Measurements from ENCODE around the gene SPINDOC. TPM values are rescaled to one million over a fixed set of nuclear protein-coding genes. Genes with fewer than 3 reads are reported as not detected.

The SPINDOC gene
- total RNA-seq, 1 experiment from 2014 or later: 49.7 TPM

- H3K4me3 ChIP-seq: peak overlapping the region; percentile 99
- no peaks in the 10 kb centered on the region for H3K9me2 ChIP-seq (ENCODE audit: insufficient read depth)
- peak overlapping the region; percentile 80 for H3K4me2 ChIP-seq
- ChIA-PET CTCF (interaction anchor here (0.6 kb wide), 2 partner anchors 25 to 121 kb away, joined by 3 to 5 read pairs; partner anchors contain the start of gene MARK2), POLR2A (ENCODE audit: unreplicated experiment) (interaction anchor here (0.6 kb wide), 1 partner anchor 78 kb away, joined by 3 read pairs; no protein-coding TSS in a partner anchor)
- intact Hi-C loops (cut with micrococcal nuclease; ENCODE audit: unreplicated experiment): loop anchor here (1.0 kb wide), 2 partner anchors 9 to 45 kb away; partner anchors contain the start of gene ZFTA
- TF ChIP-seq, protein P1, sequence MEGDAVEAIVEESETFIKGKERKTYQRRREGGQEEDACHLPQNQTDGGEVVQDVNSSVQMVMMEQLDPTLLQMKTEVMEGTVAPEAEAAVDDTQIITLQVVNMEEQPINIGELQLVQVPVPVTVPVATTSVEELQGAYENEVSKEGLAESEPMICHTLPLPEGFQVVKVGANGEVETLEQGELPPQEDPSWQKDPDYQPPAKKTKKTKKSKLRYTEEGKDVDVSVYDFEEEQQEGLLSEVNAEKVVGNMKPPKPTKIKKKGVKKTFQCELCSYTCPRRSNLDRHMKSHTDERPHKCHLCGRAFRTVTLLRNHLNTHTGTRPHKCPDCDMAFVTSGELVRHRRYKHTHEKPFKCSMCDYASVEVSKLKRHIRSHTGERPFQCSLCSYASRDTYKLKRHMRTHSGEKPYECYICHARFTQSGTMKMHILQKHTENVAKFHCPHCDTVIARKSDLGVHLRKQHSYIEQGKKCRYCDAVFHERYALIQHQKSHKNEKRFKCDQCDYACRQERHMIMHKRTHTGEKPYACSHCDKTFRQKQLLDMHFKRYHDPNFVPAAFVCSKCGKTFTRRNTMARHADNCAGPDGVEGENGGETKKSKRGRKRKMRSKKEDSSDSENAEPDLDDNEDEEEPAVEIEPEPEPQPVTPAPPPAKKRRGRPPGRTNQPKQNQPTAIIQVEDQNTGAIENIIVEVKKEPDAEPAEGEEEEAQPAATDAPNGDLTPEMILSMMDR (conservative IDR thresholded peaks at IDR 0.05): no peak
- TF ChIP-seq EZH2 (IDR thresholded peaks at IDR 0.05; ENCODE audit: low read depth): no peak
- H3K4me1 ChIP-seq (replicated peaks; ENCODE audit: insufficient read depth): peaks cover 17% of the 10 kb centered on the region
- H3K27me3 ChIP-seq (ENCODE audit: insufficient read depth, low read depth): no peaks in the 10 kb centered on the region
- H3K79me2 ChIP-seq (ENCODE audit: low read depth): peaks cover 34% of the 10 kb centered on the region
- 0 out of 2 replicates have a peak, but pooled peaks cover 4% of the 10 kb centered on the region for H3K36me3 ChIP-seq (ENCODE audit: low read depth)
- no peak overlapping the region for H3K27ac ChIP-seq
- H3F3A ChIP-seq (ENCODE audit: insufficient read depth, low read depth): peaks cover 6% of the 10 kb centered on the region; the same call in 1 of the 2 replicates
- peaks cover 14% of the 10 kb centered on the region; the same call in 1 of the 2 replicates for H4K20me1 ChIP-seq (ENCODE audit: insufficient read depth)
- no TSS peak for BruUV-seq (replicated peaks)
- peak in 1 of 2 experiments; percentile 50 for DNase-seq
- H3K9me3 ChIP-seq (ENCODE audit: insufficient read depth, low read depth): no peaks in the 10 kb centered on the region
- peak overlapping the region; percentile 98 for H2AFZ ChIP-seq
These were observed 517 bp downstream of the SPINDOC start for GRCh38 chr11:63813563-63814382.

GRCh38 chr11:63814383-63814736 is 1.1 kb downstream of the SPINDOC start:
- Histone ChIP-seq H3K9me3 (ENCODE audit: insufficient read depth, low read depth) (no peaks in the 10 kb centered on the region), H3K79me2 (ENCODE audit: low read depth) (peaks cover 34% of the 10 kb centered on the region), H4K20me1 (ENCODE audit: insufficient read depth) (peaks cover 14% of the 10 kb centered on the region; the same call in 1 of the 2 replicates), H3K4me2 (peak overlapping the region; percentile 80), H3K36me3 (ENCODE audit: low read depth) (0 out of 2 replicates have a peak, but pooled peaks cover 4% of the 10 kb centered on the region), H3K27me3 (ENCODE audit: insufficient read depth, low read depth) (no peaks in the 10 kb centered on the region), H3K9me2 (ENCODE audit: insufficient read depth) (no peaks in the 10 kb centered on the region), H2AFZ (peak overlapping the region; percentile 98), H3K4me3 (peak overlapping the region; percentile 99), H3K4me1 (replicated peaks; ENCODE audit: insufficient read depth) (peaks cover 17% of the 10 kb centered on the region), H3F3A (ENCODE audit: insufficient read depth, low read depth) (peaks cover 6% of the 10 kb centered on the region; the same call in 1 of the 2 replicates), H3K27ac (no peak overlapping the region)
- no peak for DNase-seq
- BruUV-seq (replicated peaks): TSS peak; percentile 57
- TF ChIP-seq EZH2 (IDR thresholded peaks at IDR 0.05; ENCODE audit: low read depth): no peak
- TF ChIP-seq, protein P1 (conservative IDR thresholded peaks at IDR 0.05): no peak
- intact Hi-C loops (cut with micrococcal nuclease; ENCODE audit: unreplicated experiment): no loop called here
- ChIA-PET POLR2A (ENCODE audit: unreplicated experiment) (no interaction called here), CTCF (interaction anchor here (0.6 kb wide), 2 partner anchors 24 to 120 kb away, joined by 3 to 5 read pairs; partner anchors contain the start of gene MARK2)

DNA sequence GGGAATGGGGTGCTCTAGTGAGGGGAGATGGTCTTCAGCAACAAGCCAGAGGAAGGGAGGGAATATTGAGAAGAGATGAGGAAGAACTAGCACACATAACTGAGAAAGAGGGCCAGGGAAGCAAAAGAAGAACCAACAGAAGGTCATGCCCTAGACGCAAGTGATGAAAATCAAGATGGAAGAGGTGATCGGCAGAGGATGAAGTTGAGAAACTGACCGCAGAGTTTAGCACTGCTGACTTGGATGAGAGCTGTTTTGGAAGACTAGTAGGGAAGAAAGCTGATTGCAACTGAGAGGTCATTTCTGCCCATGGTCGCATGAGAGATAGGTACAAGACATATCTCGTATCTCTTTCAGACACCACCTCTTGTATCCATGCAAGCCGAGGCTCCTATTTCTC is 2.9 kb downstream of the SPINDOC start:
- no peaks in the 10 kb centered on the region for H3K9me3 ChIP-seq (ENCODE audit: insufficient read depth, low read depth)
- 0 out of 2 replicates have a peak, but pooled peaks cover 11% of the 10 kb centered on the region for H3K36me3 ChIP-seq (ENCODE audit: low read depth)
- H3K4me1 ChIP-seq (replicated peaks; ENCODE audit: insufficient read depth): peaks cover 17% of the 10 kb centered on the region
- DNase-seq: no peak
- intact Hi-C loops (cut with micrococcal nuclease; ENCODE audit: unreplicated experiment): no loop called here
- BruUV-seq (replicated peaks): no TSS peak
- no peaks in the 10 kb centered on the region for H3K27me3 ChIP-seq (ENCODE audit: insufficient read depth, low read depth)
- H3K4me2 ChIP-seq: no peak overlapping the region
- peaks cover 6% of the 10 kb centered on the region; the same call in 1 of the 2 replicates for H3F3A ChIP-seq (ENCODE audit: insufficient read depth, low read depth)
- H3K79me2 ChIP-seq (ENCODE audit: low read depth): peaks cover 34% of the 10 kb centered on the region
- H3K4me3 ChIP-seq: no peak overlapping the region
- no peak overlapping the region for H2AFZ ChIP-seq
- H3K9me2 ChIP-seq (ENCODE audit: insufficient read depth): no peaks in the 10 kb centered on the region
- TF ChIP-seq, protein P1 (conservative IDR thresholded peaks at IDR 0.05): no peak
- TF ChIP-seq EZH2 (IDR thresholded peaks at IDR 0.05; ENCODE audit: low read depth): no peak
- H4K20me1 ChIP-seq (ENCODE audit: insufficient read depth): peaks cover 14% of the 10 kb centered on the region; the same call in 1 of the 2 replicates
- H3K27ac ChIP-seq: no peak overlapping the region
- CTCF ChIA-PET: interaction anchor here (0.6 kb wide), 1 partner anchor 28 kb away, joined by 5 read pairs; no protein-coding TSS in a partner anchor
- POLR2A ChIA-PET (ENCODE audit: unreplicated experiment): no interaction called here
